T-cell (primary cell): Measurements from ENCODE around the gene L3MBTL4. TPM values are rescaled to one million over a fixed set of nuclear protein-coding genes. Genes with fewer than 3 reads are reported as not detected.

Experiments used
- ATAC-seq, 4 experiments: fragments of 200-7000 bp in 3 of 4; fragments of 150-1000 bp in 1 of 4; cut with Tn5 transposase; replicated peaks in 1 of 4; 1 replicate in 3 of 4; 2 replicates in 1 of 4; pipeline ENCODE4 v1.10.0; 2021; ENCODE audit warnings: moderate library complexity in 3 of 4, mild to moderate bottlenecking in 2 of 4, moderate number of reproducible peaks in 1 of 4
- CTCF ChIA-PET, 2 donors: fragments of 300-600 bp; sonication (Branson Sonifier 250); formaldehyde crosslinking; loops; one replicate each; lab custom pipeline; 2022; ENCODE audit warnings: antibody characterized with exemption in 2 of 2; lab: Charles Lee
- POLR2A ChIA-PET, 2 donors: fragments of 300-600 bp; sonication (Branson Sonifier 250); formaldehyde crosslinking; loops; one replicate each; lab custom pipeline; 2022; ENCODE audit warnings: antibody characterized with exemption in 2 of 2; lab: Charles Lee
- DNase-seq, 35 experiments: peaks; one replicate each; pipeline versions ENCODE4 v3.0.0 to v3.0.0-alpha.2; 2013 to 2023
- H3K27ac ChIP-seq: one replicate; pipeline ENCODE4 v1.5.1; 2013; ENCODE audit warnings: low read length
- H3K27me3 ChIP-seq, 2 experiments: replicated peaks in 1 of 2; 1 replicate in 1 of 2; 2 replicates in 1 of 2; pipeline versions ENCODE4 v1.6.1 to v1.7.0; 2013; ENCODE audit warnings: low read length in 1 of 2, mixed read lengths in 1 of 2; ENCODE audit not compliant: control insufficient read depth in 2 of 2, insufficient read depth in 2 of 2; ENCODE audit errors: extremely low read depth in 1 of 2
- H3K36me3 ChIP-seq, 2 donors: 1 replicate in 1 of 2; 2 replicates in 1 of 2; pipeline versions ENCODE4 v1.6.1 to v1.7.0; 2013; ENCODE audit warnings: low read length in 1 of 2; ENCODE audit not compliant: control insufficient read depth in 2 of 2, insufficient read depth in 1 of 2; ENCODE audit errors: extremely low read depth in 1 of 2
- H3K4me1 ChIP-seq, 2 experiments: 1 replicate in 1 of 2; 2 replicates in 1 of 2; pipeline versions ENCODE4 v1.6.1 to v1.7.0; 2013; ENCODE audit warnings: low read length in 2 of 2, mixed read lengths in 1 of 2; ENCODE audit not compliant: insufficient read depth in 2 of 2, control insufficient read depth in 1 of 2; ENCODE audit errors: extremely low read depth in 1 of 2
- H3K4me3 ChIP-seq, 2 donors: 1 replicate in 1 of 2; 2 replicates in 1 of 2; pipeline versions ENCODE4 v1.5.1 to v1.7.0; 2013; ENCODE audit warnings: mild to moderate bottlenecking in 2 of 2, low read length in 1 of 2, moderate library complexity in 1 of 2; ENCODE audit not compliant: control insufficient read depth in 1 of 2; ENCODE audit errors: extremely low read depth in 1 of 2
- H3K9me3 ChIP-seq: 2 replicates; pipeline ENCODE4 v1.7.0; 2013
- H3K27ac Mint-ChIP-seq, 2 donors: one replicate each; pipeline ENCODE4 v1.8.0; 2020 to 2021; ENCODE audit warnings: mild to moderate bottlenecking in 2 of 2, mixed read lengths in 2 of 2
- H3K27me3 Mint-ChIP-seq, 2 donors: one replicate each; pipeline ENCODE4 v1.8.0; 2021 to 2022; ENCODE audit warnings: mixed read lengths in 2 of 2
- H3K36me3 Mint-ChIP-seq: one replicate; pipeline ENCODE4 v1.8.0; 2021; ENCODE audit warnings: mixed read lengths
- H3K4me1 Mint-ChIP-seq, 3 donors: one replicate each; pipeline ENCODE4 v1.8.0; 2020 to 2022; ENCODE audit warnings: mixed read lengths in 3 of 3, mild to moderate bottlenecking in 1 of 3
- H3K4me3 Mint-ChIP-seq, 3 donors: one replicate each; pipeline ENCODE4 v1.8.0; 2020 to 2022; ENCODE audit warnings: mild to moderate bottlenecking in 3 of 3, mixed read lengths in 3 of 3, moderate library complexity in 3 of 3
- H3K9me3 Mint-ChIP-seq, 3 donors: one replicate each; pipeline ENCODE4 v1.8.0; 2020 to 2022; ENCODE audit warnings: mixed read lengths in 3 of 3
- WGBS: methylation state at CpG from one replicate; pipeline ENCODE4 v1.1.5; 2013; ENCODE audit warnings: missing lambda C conversion rate; ENCODE audit not compliant: insufficient coverage; 5-methylcytosine and 5-hydroxymethylcytosine counted together
- total RNA-seq, 35 experiments: library from RNA in 6 of 35; stranded (reverse) in 6 of 35; fragments of 120-200 nt in 1 of 35; gene quantifications; one replicate each; pipeline versions ENCODE4 v1.2.1 to v1.2.4 and lab custom pipeline; 2013 to 2026

The L3MBTL4 gene
- total RNA-seq, 5 donors from 2014 or later (not counting 1 experiment from before 2014, with no cell fraction given) = 0.58 to 1.6 (median 0.83) TPM

DNA sequence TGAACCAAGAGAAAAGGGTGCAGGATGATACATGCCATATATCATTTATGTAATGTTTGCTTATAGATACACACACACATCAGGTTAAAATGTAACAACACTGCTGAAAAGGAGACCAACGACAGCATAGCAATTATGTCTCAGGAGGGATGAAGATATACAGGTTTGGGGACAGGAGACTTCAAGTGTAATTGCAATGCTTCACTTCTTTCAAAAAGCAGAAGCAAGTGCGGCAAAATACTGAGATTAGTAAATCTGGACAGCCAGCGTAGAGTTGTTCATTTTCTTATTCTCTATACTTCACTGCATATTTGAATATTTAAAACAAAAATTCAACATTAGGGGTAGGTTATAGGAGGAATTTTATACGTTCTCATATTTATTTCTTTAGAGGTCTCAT is 87.2 kb downstream of the L3MBTL4 start:
- no peaks in the 10 kb centered on the region for H3K36me3 ChIP-seq
- ATAC-seq (no peak), DNase-seq (no peak)
- H3K4me1 ChIP-seq = no peaks in the 10 kb centered on the region
- H3K4me3 Mint-ChIP-seq = no peak overlapping the region
- no peaks in the 10 kb centered on the region for H3K4me1 Mint-ChIP-seq
- no peak overlapping the region for H3K4me3 ChIP-seq
- no peaks in the 10 kb centered on the region for H3K27me3 Mint-ChIP-seq
- no CpG with 5 or more reads among the region's 4 CpGs for WGBS
- no peak overlapping the region for H3K27ac ChIP-seq
- ChIA-PET CTCF (no interaction called here), POLR2A (no interaction called here)
- peaks cover 25 to 30% (median 28%) of the 10 kb centered on the region in 3 donors for H3K9me3 Mint-ChIP-seq
- no peaks in the 10 kb centered on the region for H3K36me3 Mint-ChIP-seq
- no peak overlapping the region for H3K27ac Mint-ChIP-seq
- H3K27me3 ChIP-seq = no peaks in the 10 kb centered on the region
- H3K9me3 ChIP-seq = no peaks in the 10 kb centered on the region

DNA sequence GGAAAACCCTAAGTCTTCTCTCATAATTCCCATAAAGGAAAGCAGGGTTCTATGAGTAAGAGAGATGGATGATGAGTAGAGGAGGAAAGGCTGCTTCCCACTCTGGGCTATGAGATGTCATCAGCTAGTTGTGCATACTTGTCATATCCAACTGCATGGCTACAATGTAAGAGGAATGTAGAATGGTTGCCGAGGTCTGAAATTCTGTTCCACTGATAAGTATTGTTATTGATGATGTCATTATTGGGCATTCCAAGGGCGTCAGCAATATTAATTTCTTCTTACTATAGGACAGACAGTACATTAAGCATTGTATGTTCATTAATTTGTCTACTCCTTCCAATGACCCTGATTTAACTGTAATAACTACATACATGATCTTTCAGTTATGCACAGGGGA is 88.1 kb downstream of the L3MBTL4 start:
- H3K9me3 Mint-ChIP-seq = peaks cover 23 to 30% (median 28%) of the 10 kb centered on the region in 3 donors
- no peak for DNase-seq
- no peaks in the 10 kb centered on the region for H3K36me3 ChIP-seq
- ChIA-PET CTCF (no interaction called here), POLR2A (no interaction called here)
- H3K27ac ChIP-seq = no peak overlapping the region
- no peaks in the 10 kb centered on the region for H3K4me1 Mint-ChIP-seq
- H3K36me3 Mint-ChIP-seq = no peaks in the 10 kb centered on the region
- H3K27me3 Mint-ChIP-seq = no peaks in the 10 kb centered on the region
- H3K27ac Mint-ChIP-seq = no peak overlapping the region
- ATAC-seq = no peak
- no CpG with 5 or more reads among the region's 2 CpGs for WGBS
- H3K4me3 ChIP-seq = no peak overlapping the region
- H3K27me3 ChIP-seq = no peaks in the 10 kb centered on the region
- H3K4me1 ChIP-seq = no peaks in the 10 kb centered on the region
- no peaks in the 10 kb centered on the region for H3K9me3 ChIP-seq
- no peak overlapping the region for H3K4me3 Mint-ChIP-seq

DNA sequence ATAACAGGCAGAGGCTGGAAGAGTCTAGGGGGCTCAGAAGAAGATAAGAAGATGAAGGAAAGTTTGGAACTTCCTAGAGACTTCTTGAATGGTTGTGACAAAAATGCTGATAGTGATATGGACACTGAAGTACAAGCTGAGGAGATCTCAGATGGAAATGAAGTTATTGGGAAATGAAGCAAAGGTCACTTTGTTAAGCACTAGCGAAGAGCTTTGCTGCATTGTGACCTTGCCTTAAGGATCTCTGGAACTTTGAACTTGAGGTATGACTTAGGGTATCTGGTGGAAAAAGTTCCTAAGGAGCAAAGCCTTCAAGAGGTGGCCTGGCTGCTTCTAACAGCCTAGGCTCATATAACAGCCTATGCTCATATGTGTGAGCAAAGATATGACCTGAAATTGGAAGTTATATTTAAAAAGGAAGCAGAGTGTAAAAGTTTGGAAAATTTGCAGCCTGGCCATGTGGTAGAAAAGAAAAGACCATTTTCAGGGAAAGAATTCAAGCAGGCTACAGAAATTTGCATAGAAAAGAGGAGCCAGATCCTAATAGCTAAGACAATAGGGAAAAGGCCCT is 91.3 kb downstream of the L3MBTL4 start:
- H3K4me3 ChIP-seq = no peak overlapping the region
- ChIA-PET POLR2A (no interaction called here), CTCF (interaction anchor here in 1 of 2 donors (0.6 kb wide), 2 partner anchors 8 to 507 kb away, joined by 3 read pairs; no protein-coding TSS in a partner anchor)
- no peaks in the 10 kb centered on the region for H3K36me3 ChIP-seq
- H3K4me1 ChIP-seq = no peaks in the 10 kb centered on the region
- Mint-ChIP-seq H3K9me3 (peaks cover 26 to 38% (median 29%) of the 10 kb centered on the region in 3 donors), H3K27me3 (no peaks in the 10 kb centered on the region), H3K4me1 (no peaks in the 10 kb centered on the region), H3K27ac (no peak overlapping the region), H3K4me3 (no peak overlapping the region), H3K36me3 (no peaks in the 10 kb centered on the region)
- DNase-seq = no peak
- no peaks in the 10 kb centered on the region for H3K9me3 ChIP-seq
- no peaks in the 10 kb centered on the region for H3K27me3 ChIP-seq
- ATAC-seq = no peak
- no CpG with 5 or more reads among the region's 1 CpG for WGBS
- no peak overlapping the region for H3K27ac ChIP-seq

DNA sequence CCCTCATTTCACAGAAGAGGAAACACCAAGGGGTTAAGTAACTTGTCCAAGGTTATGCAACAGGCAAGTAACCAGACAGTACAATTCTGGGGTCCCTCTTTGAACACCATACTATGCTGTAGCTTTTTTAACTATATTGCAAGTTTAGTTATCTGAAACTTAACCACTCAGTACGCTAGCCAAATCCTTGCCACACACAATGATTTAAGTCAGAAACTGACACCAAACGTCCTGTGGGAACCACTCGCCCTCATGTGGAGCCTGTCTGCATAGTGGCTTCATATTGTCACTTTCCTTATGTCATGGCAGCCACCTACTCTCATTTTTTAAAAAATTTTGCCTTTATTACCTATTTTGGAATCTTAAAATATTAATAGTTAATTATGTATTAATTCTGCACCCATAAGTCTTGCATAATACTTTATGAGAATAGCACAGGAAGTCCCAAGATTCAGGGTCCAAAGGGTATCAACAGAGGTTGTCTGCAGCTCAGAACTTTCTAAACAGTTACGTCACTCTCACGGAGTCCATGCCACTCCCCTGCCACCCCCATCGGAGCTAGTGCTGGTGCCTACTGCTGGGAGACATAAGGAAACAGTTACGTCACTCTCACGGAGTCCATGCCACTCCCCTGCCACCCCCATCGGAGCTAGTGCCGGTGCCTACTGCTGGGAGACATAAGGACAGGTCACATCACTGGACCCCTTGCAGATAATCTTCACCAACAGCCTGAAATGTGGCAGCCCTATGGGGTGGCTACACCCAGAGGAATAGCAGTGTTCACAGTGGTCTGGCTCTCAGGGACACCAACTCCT is 99.0 kb downstream of the L3MBTL4 start:
- WGBS = 90% methylated on average over 6 of the region's 10 CpGs
- Histone ChIP-seq H3K9me3 (no peaks in the 10 kb centered on the region), H3K4me3 (no peak overlapping the region), H3K27ac (no peak overlapping the region), H3K36me3 (no peaks in the 10 kb centered on the region), H3K27me3 (no peaks in the 10 kb centered on the region), H3K4me1 (no peaks in the 10 kb centered on the region)
- H3K4me3 Mint-ChIP-seq = no peak overlapping the region
- no peak for DNase-seq
- POLR2A ChIA-PET = no interaction called here
- CTCF ChIA-PET = no interaction called here
- H3K36me3 Mint-ChIP-seq = no peaks in the 10 kb centered on the region
- no peaks in the 10 kb centered on the region for H3K4me1 Mint-ChIP-seq
- peaks cover 14 to 22% (median 15%) of the 10 kb centered on the region in 3 donors for H3K9me3 Mint-ChIP-seq
- H3K27me3 Mint-ChIP-seq = no peaks in the 10 kb centered on the region
- no peak for ATAC-seq
- H3K27ac Mint-ChIP-seq = no peak overlapping the region

DNA sequence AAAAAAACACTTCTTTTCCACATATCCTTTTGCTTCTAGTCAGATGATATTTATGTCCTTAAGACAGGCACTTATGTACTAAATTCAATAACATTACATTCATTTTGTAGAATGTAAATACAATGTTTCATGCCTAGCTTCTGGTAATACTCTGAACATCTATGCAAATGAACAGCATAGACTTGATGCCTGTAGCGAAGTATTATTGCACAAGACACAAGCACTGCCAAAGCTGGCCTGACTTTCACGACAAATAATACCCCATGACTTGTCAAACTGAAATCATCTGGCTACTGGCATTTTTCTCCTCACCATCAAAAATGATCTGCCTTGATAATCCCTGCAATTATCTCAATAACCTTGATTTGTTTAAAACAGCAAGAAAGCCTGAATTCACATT is 101.3 kb downstream of the L3MBTL4 start:
- 57% methylated on average over 1 of the region's 2 CpGs for WGBS
- no peak for ATAC-seq
- POLR2A ChIA-PET = no interaction called here

DNA sequence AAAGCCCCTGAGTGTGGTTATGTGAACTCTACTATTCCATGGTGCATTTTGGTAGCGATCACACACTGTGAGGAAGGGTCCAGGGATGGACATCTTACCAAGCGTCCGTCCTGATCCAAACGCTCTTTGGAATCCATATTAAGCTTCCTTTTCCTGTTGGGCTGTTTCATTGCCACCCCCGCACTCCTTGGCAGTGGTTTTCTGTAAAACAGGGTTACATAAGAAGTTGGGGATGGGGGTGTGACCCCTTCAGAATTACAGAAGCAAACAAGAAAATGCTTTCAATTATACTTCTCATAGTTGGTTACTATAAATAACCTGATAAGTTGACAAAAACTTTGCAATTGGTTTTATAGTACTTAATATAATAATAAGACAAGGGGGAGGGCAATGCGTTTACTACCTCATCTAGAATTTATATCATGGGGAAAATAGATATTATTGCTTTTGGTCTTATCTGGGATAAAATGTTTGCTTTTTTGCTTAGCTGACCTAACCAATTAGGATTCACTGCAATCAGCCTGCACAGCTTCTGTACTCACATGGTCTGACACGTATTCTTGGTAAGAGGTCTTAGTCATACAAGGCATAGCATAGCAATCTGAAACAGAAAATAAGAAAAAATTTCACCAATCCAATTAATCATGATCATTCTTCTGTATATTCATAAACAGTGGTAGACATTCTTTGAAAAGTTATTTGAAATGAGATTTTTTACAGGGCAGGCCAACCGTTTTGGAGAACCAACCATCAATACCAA is 103.1 kb downstream of the L3MBTL4 start:
- Histone ChIP-seq H3K27me3 (no peaks in the 10 kb centered on the region), H3K4me3 (no peak overlapping the region), H3K4me1 (no peaks in the 10 kb centered on the region), H3K27ac (no peak overlapping the region), H3K36me3 (no peaks in the 10 kb centered on the region), H3K9me3 (no peaks in the 10 kb centered on the region)
- H3K36me3 Mint-ChIP-seq = no peaks in the 10 kb centered on the region
- H3K4me1 Mint-ChIP-seq = no peaks in the 10 kb centered on the region
- no peak overlapping the region for H3K4me3 Mint-ChIP-seq
- H3K27me3 Mint-ChIP-seq = no peaks in the 10 kb centered on the region
- H3K9me3 Mint-ChIP-seq = peaks cover 9 to 26% (median 10%) of the 10 kb centered on the region in 3 donors
- 100% methylated on average over 1 of the region's 8 CpGs for WGBS
- ATAC-seq (no peak), DNase-seq (no peak)
- H3K27ac Mint-ChIP-seq = no peak overlapping the region
- ChIA-PET CTCF (no interaction called here), POLR2A (no interaction called here)

More for the DNA sequence above, 101.3 kb downstream of the L3MBTL4 start:
- no peak overlapping the region for H3K4me3 ChIP-seq
- no peaks in the 10 kb centered on the region for H3K36me3 Mint-ChIP-seq
- no peak for DNase-seq
- H3K4me1 Mint-ChIP-seq = no peaks in the 10 kb centered on the region
- CTCF ChIA-PET = no interaction called here
- no peaks in the 10 kb centered on the region for H3K36me3 ChIP-seq
- no peak overlapping the region for H3K4me3 Mint-ChIP-seq
- no peak overlapping the region for H3K27ac ChIP-seq
- no peaks in the 10 kb centered on the region for H3K27me3 ChIP-seq
- no peaks in the 10 kb centered on the region for H3K4me1 ChIP-seq
- no peaks in the 10 kb centered on the region for H3K9me3 ChIP-seq
- H3K27ac Mint-ChIP-seq = no peak overlapping the region
- peaks cover 13 to 18% (median 15%) of the 10 kb centered on the region in 3 donors for H3K9me3 Mint-ChIP-seq
- H3K27me3 Mint-ChIP-seq = no peaks in the 10 kb centered on the region
